ENCODE data around the gene LIPK. TPM values are rescaled to one million over a fixed set of nuclear protein-coding genes. Genes with fewer than 3 reads are reported as not detected.

LIPK gene
- total and polyA plus RNA-seq, 2 of the 8 experiments (the other 6 are each of a cell fraction or from before 2014, with no cell fraction given): not detected

GRCh38 chr10:88657901-88658300, 48.1 kb upstream of the LIPK start:
- H3K79me2 ChIP-seq (ENCODE audit: control insufficient read depth in 1 of 2, insufficient read depth in 2 of 2, low read length in 2 of 2): no peaks in the 10 kb centered on the region
- no peak overlapping the region for H3K4me3 ChIP-seq (ENCODE audit: extremely low read depth in 1 of 4, insufficient read depth in 2 of 4, low read depth in 3 of 4, low read length in 4 of 4)
- ChIA-PET POLR2A (ENCODE audit: partially characterized antibody) (no interaction called here), CTCF (ENCODE audit: partially characterized antibody) (interaction anchor here (0.9 to 1.1 kb wide), 2 partner anchors 30 to 81 kb away, joined by 3 to 7 read pairs; no protein-coding TSS in a partner anchor)
- H3K27ac ChIP-seq (ENCODE audit: low read depth, low read length): no peak overlapping the region
- H3K79me1 ChIP-seq (ENCODE audit: low read depth, low read length): no peaks in the 10 kb centered on the region
- no peak overlapping the region for H3K18ac ChIP-seq (ENCODE audit: extremely low read depth, low read length)
- H3K4me1 ChIP-seq (replicated peaks in 1 of 4; ENCODE audit: control insufficient read depth in 3 of 4, insufficient read depth in 4 of 4, low read length in 3 of 4): no peaks in the 10 kb centered on the region
- WGBS, 2 experiments (ENCODE audit: extremely low coverage in 1 of 2, insufficient coverage in 1 of 2, insufficient read length in 1 of 2, insufficient replicate concordance in 2 of 2, low coverage in 1 of 2, low lambda C conversion rate in 2 of 2, missing lambda C conversion rate in 1 of 2): 93% methylated on average over 1 of the region's 1 CpG; no CpG with 5 or more reads in 1 of the 2 experiments
- no peak overlapping the region for H4K8ac ChIP-seq (ENCODE audit: extremely low read depth, insufficient read depth, low read length)
- H3K56ac ChIP-seq (replicated peaks; ENCODE audit: insufficient read length, low read depth, low read length): no peak overlapping the region
- TF ChIP-seq YY1 (IDR thresholded peaks at IDR 0.05; ENCODE audit: low read depth, low read length) (no peak), CTCF (IDR thresholded peaks at IDR 0.05; ENCODE audit: control extremely low read depth in 1 of 3, insufficient read depth in 1 of 3, low read depth in 1 of 3, low read length in 3 of 3) (no peak), GABPA (IDR thresholded peaks at IDR 0.05; ENCODE audit: borderline replicate concordance, insufficient read depth, low read length) (no peak), FOSL1 (IDR thresholded peaks at IDR 0.05; ENCODE audit: insufficient read depth, low read depth, low read length) (no peak), PHF8 (conservative IDR thresholded peaks at IDR 0.05; ENCODE audit: low read depth, low read length) (no peak)
- no peaks in the 10 kb centered on the region for H3K9me3 ChIP-seq (ENCODE audit: insufficient read depth in 2 of 2, low read depth in 1 of 2, low read length in 1 of 2)
- no peak overlapping the region for H2BK5ac ChIP-seq (ENCODE audit: low read depth, low read length)
- H3K27me3 ChIP-seq (replicated peaks in 1 of 4; ENCODE audit: control insufficient read depth in 3 of 4, extremely low read depth in 1 of 4, insufficient read depth in 3 of 4, low read length in 3 of 4): no peaks in the 10 kb centered on the region
- FAIRE-seq (no peak), DNase-seq (ENCODE audit: low read depth in 1 of 2, low spot score in 2 of 2) (no peak)
- H3K23me2 ChIP-seq (ENCODE audit: low read depth, low read length): no peaks in the 10 kb centered on the region
- H4K91ac ChIP-seq (replicated peaks; ENCODE audit: insufficient read length, low read length): no peak overlapping the region
- H2BK120ac ChIP-seq (replicated peaks; ENCODE audit: low read depth, low read length): no peak overlapping the region
- H4K20me1 ChIP-seq (replicated peaks in 1 of 2; ENCODE audit: control insufficient read depth in 1 of 2, insufficient read depth in 2 of 2, low read length in 2 of 2): no peaks in the 10 kb centered on the region
- H3K23ac ChIP-seq (ENCODE audit: insufficient read length): no peak overlapping the region
- H4K5ac ChIP-seq (ENCODE audit: insufficient read length, low read depth, low read length): no peak overlapping the region
- no peak overlapping the region for H2AFZ ChIP-seq (ENCODE audit: low read length)
- H2BK20ac ChIP-seq (ENCODE audit: low read length): no peak overlapping the region
- no peak overlapping the region for H3K4ac ChIP-seq (replicated peaks; ENCODE audit: insufficient read length, low read depth, low read length)
- no peak overlapping the region for H2BK12ac ChIP-seq (ENCODE audit: low read depth, low read length)
- no peak overlapping the region for H2AK5ac ChIP-seq (ENCODE audit: low read depth, low read length)
- H2BK15ac ChIP-seq (ENCODE audit: low read length): no peak overlapping the region
- no peak overlapping the region for H3K14ac ChIP-seq (ENCODE audit: insufficient read length)
- H3K4me2 ChIP-seq (ENCODE audit: insufficient read depth in 1 of 2, low read depth in 2 of 2, low read length in 2 of 2): no peak overlapping the region
- H3K36me3 ChIP-seq (ENCODE audit: control insufficient read depth in 2 of 4, insufficient read depth in 4 of 4, low read length in 3 of 4): no peaks in the 10 kb centered on the region
- no peak overlapping the region for H3K9ac ChIP-seq (replicated peaks in 1 of 4; ENCODE audit: extremely low read depth in 1 of 4, low read depth in 3 of 4, low read length in 3 of 4)

Measured in H1 (cell line).